Measurements from ENCODE around the gene RPS27. TPM values are rescaled to one million over a fixed set of nuclear protein-coding genes. Genes with fewer than 3 reads are reported as not detected.
A peak's percentile ranks its signal among the peaks of the same experiment; 100 is the strongest.
"Not testable (repeated sequence)": the region's sequence is repeated elsewhere in the genome, so short reads cannot be mapped to it uniquely, and the experiment has no call there.

Gene RPS27
- total RNA-seq, 1 donor from 2014 or later: 2,145 TPM

DNA sequence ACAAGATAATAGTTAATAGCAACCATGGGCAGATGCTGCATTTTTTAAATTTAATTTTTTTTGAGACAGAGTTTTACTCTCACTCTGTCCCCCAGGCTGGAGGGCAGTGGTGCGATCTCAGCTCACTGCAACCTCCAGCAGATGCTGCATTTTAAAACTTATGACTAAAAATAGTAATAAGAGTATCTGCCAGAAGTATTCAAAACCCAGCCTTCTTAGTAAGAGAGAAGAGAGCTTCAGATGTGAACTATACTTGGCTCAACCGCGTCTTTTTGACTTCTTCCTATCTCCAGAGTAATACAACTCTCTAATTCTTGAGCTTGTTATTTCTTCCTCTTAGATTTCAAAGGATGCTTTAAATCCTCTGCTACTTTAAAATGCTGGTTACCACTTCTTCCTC is 4.6 kb downstream of the RPS27 start:
- no peak for DNase-seq (ENCODE audit: low spot score in 2 of 2, unreplicated experiment in 2 of 2)
- peak overlapping the region; percentile 69 for H3K27ac Mint-ChIP-seq
- H3K27me3 Mint-ChIP-seq (ENCODE audit: low read depth): no peaks in the 10 kb centered on the region
- H3K4me1 Mint-ChIP-seq: peaks cover 23% of the 10 kb centered on the region
- TF ChIP-seq, protein P1, sequence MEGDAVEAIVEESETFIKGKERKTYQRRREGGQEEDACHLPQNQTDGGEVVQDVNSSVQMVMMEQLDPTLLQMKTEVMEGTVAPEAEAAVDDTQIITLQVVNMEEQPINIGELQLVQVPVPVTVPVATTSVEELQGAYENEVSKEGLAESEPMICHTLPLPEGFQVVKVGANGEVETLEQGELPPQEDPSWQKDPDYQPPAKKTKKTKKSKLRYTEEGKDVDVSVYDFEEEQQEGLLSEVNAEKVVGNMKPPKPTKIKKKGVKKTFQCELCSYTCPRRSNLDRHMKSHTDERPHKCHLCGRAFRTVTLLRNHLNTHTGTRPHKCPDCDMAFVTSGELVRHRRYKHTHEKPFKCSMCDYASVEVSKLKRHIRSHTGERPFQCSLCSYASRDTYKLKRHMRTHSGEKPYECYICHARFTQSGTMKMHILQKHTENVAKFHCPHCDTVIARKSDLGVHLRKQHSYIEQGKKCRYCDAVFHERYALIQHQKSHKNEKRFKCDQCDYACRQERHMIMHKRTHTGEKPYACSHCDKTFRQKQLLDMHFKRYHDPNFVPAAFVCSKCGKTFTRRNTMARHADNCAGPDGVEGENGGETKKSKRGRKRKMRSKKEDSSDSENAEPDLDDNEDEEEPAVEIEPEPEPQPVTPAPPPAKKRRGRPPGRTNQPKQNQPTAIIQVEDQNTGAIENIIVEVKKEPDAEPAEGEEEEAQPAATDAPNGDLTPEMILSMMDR (IDR thresholded peaks at IDR 0.05; ENCODE audit: unreplicated experiment): no peak
- H3K36me3 Mint-ChIP-seq: peaks cover 27% of the 10 kb centered on the region
- H3K4me3 Mint-ChIP-seq: no peak overlapping the region
- H3K9me3 Mint-ChIP-seq: no peaks in the 10 kb centered on the region

- Mint-ChIP-seq H3K36me3 (peaks cover 27% of the 10 kb centered on the region), H3K4me3 (no peak overlapping the region)
These were observed 5.1 kb downstream of the RPS27 start for GRCh38 chr1:153995640-153996039.

GRCh38 chr1:153996882-153997281 is 6.3 kb downstream of the RPS27 start:
- H3K9me3 Mint-ChIP-seq: not testable (repeated sequence)

More at GRCh38 chr1:153995640-153996039, 5.1 kb downstream of the RPS27 start:
- peaks cover 22% of the 10 kb centered on the region for H3K4me1 Mint-ChIP-seq
- H3K27ac Mint-ChIP-seq: peak overlapping the region; percentile 69
- no peaks in the 10 kb centered on the region for H3K9me3 Mint-ChIP-seq
- TF ChIP-seq, protein P1 (IDR thresholded peaks at IDR 0.05; ENCODE audit: unreplicated experiment): no peak
- DNase-seq (ENCODE audit: low spot score in 2 of 2, unreplicated experiment in 2 of 2): no peak
- no peaks in the 10 kb centered on the region for H3K27me3 Mint-ChIP-seq (ENCODE audit: low read depth)

GRCh38 chr1:154000420-154000819 is 9.9 kb downstream of the RPS27 start:
- Mint-ChIP-seq H3K9me3 (no peaks in the 10 kb centered on the region), H3K4me1 (peaks cover 19% of the 10 kb centered on the region), H3K4me3 (no peak overlapping the region), H3K27me3 (ENCODE audit: low read depth) (no peaks in the 10 kb centered on the region), H3K36me3 (peaks cover 4% of the 10 kb centered on the region), H3K27ac (peak overlapping the region; percentile 97)
- no peak for DNase-seq (ENCODE audit: low spot score in 2 of 2, unreplicated experiment in 2 of 2)
- TF ChIP-seq, protein P1 (IDR thresholded peaks at IDR 0.05; ENCODE audit: unreplicated experiment): no peak

More at GRCh38 chr1:153996882-153997281, 6.3 kb downstream of the RPS27 start:
- not testable (repeated sequence) for H3K27me3 Mint-ChIP-seq (ENCODE audit: low read depth); DNase-seq (ENCODE audit: low spot score in 2 of 2, unreplicated experiment in 2 of 2); H3K4me3 Mint-ChIP-seq
- H3K27ac Mint-ChIP-seq: peak overlapping the region; percentile 21
- peaks cover 19% of the 10 kb centered on the region for H3K36me3 Mint-ChIP-seq
- H3K4me1 Mint-ChIP-seq: peaks cover 25% of the 10 kb centered on the region

DNA sequence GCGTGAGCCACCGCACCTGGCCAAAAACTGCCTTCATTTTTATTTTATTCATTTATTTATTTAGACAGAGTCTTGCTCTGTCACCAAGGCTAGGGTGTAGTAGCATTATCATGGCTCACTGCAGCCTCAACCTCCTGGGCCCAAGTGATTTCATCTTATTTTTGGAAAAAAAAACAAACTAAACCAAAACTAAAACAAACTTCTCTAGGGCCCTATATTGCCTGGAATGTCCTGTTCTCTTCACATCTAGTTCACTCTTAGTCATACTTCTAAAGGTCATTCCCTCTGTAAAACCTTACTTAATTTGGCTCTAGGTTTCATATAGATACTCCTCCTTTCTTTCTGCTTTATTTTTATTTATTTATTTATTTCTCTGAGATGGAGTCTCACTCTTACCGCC is 15.6 kb downstream of the RPS27 start:
- TF ChIP-seq, protein P1 (IDR thresholded peaks at IDR 0.05; ENCODE audit: unreplicated experiment): no peak
- H3K27ac Mint-ChIP-seq: no peak overlapping the region

DNA sequence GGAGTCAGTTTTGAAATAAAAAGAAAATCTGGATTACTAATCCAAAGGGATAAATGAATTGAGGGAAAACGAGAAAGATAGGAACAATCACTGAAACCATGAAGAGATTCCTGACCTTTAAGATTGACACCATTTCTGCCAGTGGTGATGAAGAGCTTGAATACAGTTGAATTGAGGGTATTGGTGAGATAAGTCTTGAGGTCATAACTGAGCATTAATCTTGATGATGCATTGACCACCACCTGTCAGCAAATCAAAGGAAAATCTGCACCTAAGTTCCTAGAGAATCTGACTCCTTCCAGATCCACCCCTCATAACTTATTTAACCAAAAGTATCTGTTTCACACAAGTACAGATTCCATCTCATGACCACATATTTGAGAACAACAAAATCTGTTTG is 21.6 kb downstream of the RPS27 start:
- Mint-ChIP-seq H3K4me1 (peaks cover 2% of the 10 kb centered on the region), H3K9me3 (no peaks in the 10 kb centered on the region), H3K36me3 (no peaks in the 10 kb centered on the region), H3K27ac (no peak overlapping the region), H3K27me3 (ENCODE audit: low read depth) (no peaks in the 10 kb centered on the region), H3K4me3 (no peak overlapping the region)
- TF ChIP-seq, protein P1 (IDR thresholded peaks at IDR 0.05; ENCODE audit: unreplicated experiment): no peak
- no peak for DNase-seq (ENCODE audit: low spot score in 2 of 2, unreplicated experiment in 2 of 2)

More for the DNA sequence above, 15.6 kb downstream of the RPS27 start:
- Mint-ChIP-seq H3K27me3 (ENCODE audit: low read depth) (no peaks in the 10 kb centered on the region), H3K9me3 (no peaks in the 10 kb centered on the region), H3K4me1 (peaks cover 13% of the 10 kb centered on the region), H3K4me3 (no peak overlapping the region), H3K36me3 (no peaks in the 10 kb centered on the region)
- DNase-seq (ENCODE audit: low spot score in 2 of 2, unreplicated experiment in 2 of 2): no peak

DNA sequence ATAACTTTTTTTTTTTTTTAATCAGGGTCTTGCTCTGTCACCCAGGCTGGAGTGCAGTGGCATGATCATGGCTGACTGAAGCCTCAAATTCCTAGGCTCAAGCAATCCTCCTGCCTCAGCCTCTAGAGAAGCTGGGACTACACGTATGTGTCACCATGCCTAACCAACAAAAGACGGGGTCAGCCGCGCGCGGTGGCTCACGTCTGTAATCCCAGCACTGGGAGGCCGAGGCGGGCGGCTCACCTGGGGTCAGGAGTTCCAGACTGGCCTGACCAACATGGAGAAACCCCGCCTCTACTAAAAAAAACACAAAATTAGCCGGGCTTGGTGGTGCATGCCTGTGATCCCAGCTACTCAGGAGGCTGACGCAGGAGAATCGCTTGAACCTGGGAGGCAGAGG is 22.0 kb downstream of the RPS27 start:
- not testable (repeated sequence) for H3K4me3 Mint-ChIP-seq; DNase-seq (ENCODE audit: low spot score in 2 of 2, unreplicated experiment in 2 of 2); H3K27me3 Mint-ChIP-seq (ENCODE audit: low read depth); H3K4me1 Mint-ChIP-seq; H3K9me3 Mint-ChIP-seq; H3K27ac Mint-ChIP-seq; H3K36me3 Mint-ChIP-seq

Measured in mesothelial cell of epicardium (in vitro differentiated cells).